Mesendoderm (in vitro differentiated cells): ENCODE results near the gene LRP1.
A peak's percentile ranks its signal among the peaks of the same experiment; 100 is the strongest.

Experiments
- DNase-seq: peaks from one replicate; pipeline ENCODE4 v3.0.0; 2013
- H2AK5ac ChIP-seq: 2 replicates; pipeline ENCODE4 v1.6.1; 2013; ENCODE audit warnings: low read length, inconsistent platforms
- H2BK120ac ChIP-seq: 2 replicates; pipeline ENCODE4 v1.6.1; 2013; ENCODE audit warnings: low read depth, mild to moderate bottlenecking, low read length, moderate library complexity, mixed read lengths
- H2BK15ac ChIP-seq: replicated peaks from 2 replicates; pipeline ENCODE4 v1.6.1; 2013; ENCODE audit warnings: low read depth, mild to moderate bottlenecking, moderate library complexity
- H2BK5ac ChIP-seq: 2 replicates; pipeline ENCODE4 v1.6.1; 2013; ENCODE audit warnings: low read length, inconsistent platforms
- H3K18ac ChIP-seq: 2 replicates; pipeline ENCODE4 v1.6.1; 2013; ENCODE audit warnings: mild to moderate bottlenecking, low read length, mixed read lengths
- H3K23ac ChIP-seq: one replicate; pipeline ENCODE4 v1.6.1; 2013; ENCODE audit warnings: low read length
- H3K27ac ChIP-seq: 2 replicates; pipeline ENCODE4 v1.5.1; 2013; ENCODE audit warnings: low read depth, mild to moderate bottlenecking, inconsistent platforms, low read length, moderate library complexity
- H3K27me3 ChIP-seq: 2 replicates; pipeline ENCODE4 v1.6.1; 2013; ENCODE audit warnings: low read length, control low read depth, mild to moderate bottlenecking, inconsistent platforms; ENCODE audit not compliant: insufficient read depth, poor library complexity
- H3K36me3 ChIP-seq: 2 replicates; pipeline ENCODE4 v1.6.1; 2013; ENCODE audit warnings: low read length, inconsistent platforms; ENCODE audit not compliant: control insufficient read depth, insufficient read depth
- H3K4ac ChIP-seq: one replicate; pipeline ENCODE4 v1.6.1; 2013; ENCODE audit warnings: low read depth, mild to moderate bottlenecking, low read length, moderate library complexity
- H3K4me1 ChIP-seq: 2 replicates; pipeline ENCODE4 v1.6.1; 2013; ENCODE audit warnings: low read depth, low read length, inconsistent platforms; ENCODE audit not compliant: control insufficient read depth
- H3K4me2 ChIP-seq: 2 replicates; pipeline ENCODE4 v1.6.1; 2013; ENCODE audit warnings: low read length
- H3K4me3 ChIP-seq: 2 replicates; pipeline ENCODE4 v1.5.1; 2013; ENCODE audit warnings: mild to moderate bottlenecking, low read length
- H3K56ac ChIP-seq: one replicate; pipeline ENCODE4 v1.6.1; 2013; ENCODE audit warnings: low read length
- H3K79me1 ChIP-seq: 2 replicates; pipeline ENCODE4 v1.6.1; 2013; ENCODE audit warnings: low read length, inconsistent platforms
- H3K79me2 ChIP-seq: 2 replicates; pipeline ENCODE4 v1.6.1; 2013; ENCODE audit warnings: mild to moderate bottlenecking, low read length; ENCODE audit not compliant: control insufficient read depth, insufficient read depth
- H3K9ac ChIP-seq: 2 replicates; pipeline ENCODE4 v1.6.1; 2013; ENCODE audit warnings: low read length, inconsistent platforms
- H4K5ac ChIP-seq: one replicate; pipeline ENCODE4 v1.6.1; 2013; ENCODE audit warnings: low read length
- H4K8ac ChIP-seq: one replicate; pipeline ENCODE4 v1.6.1; 2013; ENCODE audit warnings: low read depth, mild to moderate bottlenecking, control low read depth, low read length, moderate library complexity
- WGBS: extraction: QIAGEN DNeasy Blood & Tissue Kit; methylation state at CpG from one replicate; pipeline ENCODE4 v1.1.7; 2013; ENCODE audit warnings: low lambda C conversion rate, missing lambda C conversion rate; ENCODE audit not compliant: insufficient coverage; ENCODE audit errors: extremely low coverage; 5-methylcytosine and 5-hydroxymethylcytosine counted together

LRP1 gene

DNA sequence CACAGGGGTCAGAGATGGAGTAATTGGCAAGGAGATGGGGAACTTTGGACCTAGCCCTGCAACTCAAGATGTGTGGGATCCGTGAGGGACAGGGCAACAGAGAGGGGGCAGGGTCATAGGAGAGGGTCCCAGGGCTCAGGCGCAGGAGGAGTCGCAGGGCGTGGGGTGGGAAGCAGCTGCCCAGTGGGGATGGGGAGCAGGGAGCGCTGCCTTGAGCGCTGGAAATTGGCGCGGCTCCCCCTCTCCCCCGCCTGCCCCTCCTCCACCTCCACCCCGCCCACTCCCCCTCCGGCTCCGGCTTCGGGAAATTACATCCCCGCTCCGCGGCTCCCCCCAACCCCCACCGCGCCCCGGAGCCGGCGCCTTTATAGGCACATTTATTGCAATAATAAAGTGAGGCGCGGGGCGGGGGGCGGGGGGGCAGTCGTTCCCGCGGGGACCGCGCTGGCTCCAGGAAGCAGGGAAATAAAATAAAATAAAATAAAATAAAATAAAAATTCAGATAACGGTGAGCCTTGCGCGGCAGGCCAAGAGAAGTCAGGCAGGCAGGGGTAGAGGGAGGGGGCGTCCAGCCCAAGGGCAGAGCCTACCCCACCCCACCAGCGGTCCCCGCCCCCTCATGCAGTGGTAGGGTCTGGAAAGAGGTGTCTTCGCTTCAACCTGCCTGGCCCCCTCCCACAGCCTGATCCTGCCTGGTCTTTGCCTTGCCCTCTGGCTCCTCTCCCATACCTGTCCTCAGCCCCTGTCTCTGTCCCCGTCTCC is 91.9 kb downstream of the LRP1 start:
- H2BK5ac ChIP-seq: no peak overlapping the region
- no peak overlapping the region for H4K8ac ChIP-seq
- no peaks in the 10 kb centered on the region for H3K4me1 ChIP-seq
- no peaks in the 10 kb centered on the region for H3K79me2 ChIP-seq
- H3K9ac ChIP-seq: no peak overlapping the region
- no peak overlapping the region for H3K4me2 ChIP-seq
- WGBS: no CpG with 5 or more reads among the region's 38 CpGs
- H4K5ac ChIP-seq: no peak overlapping the region
- DNase-seq: no peak
- no peaks in the 10 kb centered on the region for H3K79me1 ChIP-seq
- H3K4ac ChIP-seq: no peak overlapping the region
- H2AK5ac ChIP-seq: no peak overlapping the region
- no peak overlapping the region for H3K27ac ChIP-seq
- no peak overlapping the region for H2BK15ac ChIP-seq
- peaks cover 81% of the 10 kb centered on the region for H3K27me3 ChIP-seq
- peak overlapping the region; percentile 6 for H3K56ac ChIP-seq
- no peak overlapping the region for H2BK120ac ChIP-seq
- H3K4me3 ChIP-seq: no peak overlapping the region
- no peaks in the 10 kb centered on the region for H3K36me3 ChIP-seq
- H3K23ac ChIP-seq: no peak overlapping the region
- no peak overlapping the region for H3K18ac ChIP-seq

DNA sequence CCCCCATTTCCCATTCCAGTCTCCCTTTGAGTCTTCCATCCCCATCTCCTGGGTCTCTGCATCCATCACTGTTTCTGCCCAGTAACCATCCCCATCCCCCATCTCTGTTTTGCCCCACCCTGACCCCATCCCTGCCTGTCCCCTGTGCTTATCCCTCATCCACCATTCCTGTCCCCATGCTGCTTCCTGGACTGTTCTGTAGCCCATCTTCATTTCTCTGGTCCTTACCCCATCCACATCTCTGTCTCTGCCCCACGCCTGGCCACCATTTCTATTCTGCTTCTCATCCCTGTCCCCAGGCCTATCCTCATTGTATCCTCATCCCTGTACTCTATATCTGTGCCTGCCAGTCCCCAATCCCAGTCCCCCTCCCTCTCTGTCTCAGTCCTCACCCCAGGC is 92.5 kb downstream of the LRP1 start:
- no peak overlapping the region for H3K56ac ChIP-seq
- no peak overlapping the region for H3K4me3 ChIP-seq

DNA sequence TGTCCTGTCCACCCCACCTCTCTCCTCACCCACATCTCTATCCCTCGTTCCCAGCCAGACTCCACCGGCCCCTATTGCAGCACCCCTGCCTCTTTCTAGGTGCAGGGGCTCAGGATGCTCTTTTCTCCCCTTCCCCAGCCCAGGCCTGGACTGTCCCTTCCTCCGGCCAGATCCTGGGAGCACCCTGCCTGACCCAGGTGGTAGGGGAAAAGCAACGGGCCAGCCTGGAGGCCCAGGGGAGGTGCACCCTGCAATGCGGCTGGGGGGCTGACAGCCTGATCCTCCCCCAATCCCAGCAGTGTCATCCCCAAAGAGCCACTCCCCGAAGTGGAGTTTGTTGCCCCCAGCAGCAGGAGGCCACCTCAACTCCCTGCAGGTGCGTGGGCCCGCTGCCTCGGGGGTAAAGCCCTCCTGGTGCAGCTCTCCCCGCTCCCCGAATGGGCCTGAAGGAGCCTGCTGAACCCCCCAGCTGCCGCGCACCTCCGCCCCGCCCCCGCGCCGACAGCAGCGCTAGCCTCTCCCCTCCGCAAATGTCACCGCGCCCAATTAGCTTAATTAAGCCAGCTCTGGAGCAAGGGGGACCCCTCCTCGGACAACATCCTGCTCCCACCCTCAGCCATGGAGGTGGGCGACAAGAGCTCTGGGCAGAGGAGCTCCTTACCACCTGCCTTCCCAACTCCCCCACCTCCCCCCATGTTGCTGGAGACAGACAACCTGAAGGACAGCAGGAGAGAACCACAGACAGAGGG is 93.1 kb downstream of the LRP1 start:
- Histone ChIP-seq H3K79me1 (no peaks in the 10 kb centered on the region), H3K4me2 (no peak overlapping the region), H3K27ac (no peak overlapping the region), H2BK5ac (no peak overlapping the region), H4K5ac (no peak overlapping the region), H3K56ac (no peak overlapping the region), H3K18ac (no peak overlapping the region), H3K4ac (no peak overlapping the region), H4K8ac (no peak overlapping the region), H2AK5ac (no peak overlapping the region), H3K36me3 (no peaks in the 10 kb centered on the region), H3K27me3 (peaks cover 85% of the 10 kb centered on the region), H2BK120ac (no peak overlapping the region), H3K79me2 (no peaks in the 10 kb centered on the region), H3K4me1 (no peaks in the 10 kb centered on the region), H2BK15ac (no peak overlapping the region), H3K9ac (no peak overlapping the region), H3K23ac (no peak overlapping the region), H3K4me3 (no peak overlapping the region)
- DNase-seq: no peak
- WGBS: no CpG with 5 or more reads among the region's 24 CpGs

More for the DNA sequence above, 92.5 kb downstream of the LRP1 start:
- H3K23ac ChIP-seq: no peak overlapping the region
- WGBS: no CpG with 5 or more reads among the region's 1 CpG
- no peak for DNase-seq
- no peak overlapping the region for H3K4ac ChIP-seq
- H2BK120ac ChIP-seq: no peak overlapping the region
- H2BK5ac ChIP-seq: no peak overlapping the region
- peaks cover 82% of the 10 kb centered on the region for H3K27me3 ChIP-seq
- no peak overlapping the region for H4K5ac ChIP-seq
- no peak overlapping the region for H4K8ac ChIP-seq
- H3K18ac ChIP-seq: no peak overlapping the region
- H3K4me1 ChIP-seq: no peaks in the 10 kb centered on the region
- H3K79me2 ChIP-seq: no peaks in the 10 kb centered on the region
- H3K9ac ChIP-seq: no peak overlapping the region
- H2BK15ac ChIP-seq: no peak overlapping the region
- no peak overlapping the region for H3K4me2 ChIP-seq
- H3K27ac ChIP-seq: no peak overlapping the region
- H2AK5ac ChIP-seq: no peak overlapping the region
- H3K79me1 ChIP-seq: no peaks in the 10 kb centered on the region
- H3K36me3 ChIP-seq: no peaks in the 10 kb centered on the region

DNA sequence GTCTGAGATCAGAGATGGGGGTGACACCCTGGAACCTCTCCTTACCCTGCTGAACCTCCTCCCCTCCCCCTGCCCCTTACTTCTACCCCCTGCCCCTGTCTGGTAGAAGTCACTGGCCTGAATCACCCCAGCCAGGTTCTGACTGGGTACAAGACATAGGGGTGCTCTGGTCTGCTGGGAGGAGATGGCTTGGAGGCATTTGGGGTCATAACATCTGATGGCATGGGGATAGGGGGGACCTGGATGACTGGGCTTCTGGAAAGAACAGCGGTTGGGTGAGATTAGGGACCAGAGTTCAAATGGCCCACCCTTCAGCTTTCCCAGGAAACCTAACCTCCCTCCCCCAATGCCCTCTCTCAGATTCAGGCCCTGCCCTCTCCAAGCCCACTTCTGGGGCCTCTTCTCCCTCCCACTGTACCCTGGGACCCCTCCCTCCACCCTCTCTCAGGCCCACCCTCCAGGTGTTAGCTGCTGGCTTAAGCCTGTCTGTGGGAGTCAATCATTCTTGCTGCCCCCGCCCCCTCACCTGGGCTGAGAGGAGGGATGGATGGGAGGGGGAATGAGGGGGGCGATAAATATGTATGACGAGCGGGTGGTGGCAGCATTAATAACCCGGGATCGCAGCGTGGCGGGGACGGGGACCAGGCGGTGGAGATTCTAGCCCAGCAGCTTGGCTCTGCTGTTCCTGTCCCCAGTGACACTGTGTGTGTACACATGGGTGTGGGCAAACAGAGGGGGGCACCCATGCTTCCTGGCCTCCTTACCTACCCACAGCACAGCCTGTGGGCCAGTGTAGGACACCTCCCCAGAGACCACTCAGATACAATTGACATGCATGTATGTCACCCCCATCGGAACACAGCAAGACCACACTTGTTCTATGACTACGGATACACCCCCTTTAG is 94.3 kb downstream of the LRP1 start:
- peaks cover 82% of the 10 kb centered on the region for H3K27me3 ChIP-seq
- no CpG with 5 or more reads among the region's 13 CpGs for WGBS

DNA sequence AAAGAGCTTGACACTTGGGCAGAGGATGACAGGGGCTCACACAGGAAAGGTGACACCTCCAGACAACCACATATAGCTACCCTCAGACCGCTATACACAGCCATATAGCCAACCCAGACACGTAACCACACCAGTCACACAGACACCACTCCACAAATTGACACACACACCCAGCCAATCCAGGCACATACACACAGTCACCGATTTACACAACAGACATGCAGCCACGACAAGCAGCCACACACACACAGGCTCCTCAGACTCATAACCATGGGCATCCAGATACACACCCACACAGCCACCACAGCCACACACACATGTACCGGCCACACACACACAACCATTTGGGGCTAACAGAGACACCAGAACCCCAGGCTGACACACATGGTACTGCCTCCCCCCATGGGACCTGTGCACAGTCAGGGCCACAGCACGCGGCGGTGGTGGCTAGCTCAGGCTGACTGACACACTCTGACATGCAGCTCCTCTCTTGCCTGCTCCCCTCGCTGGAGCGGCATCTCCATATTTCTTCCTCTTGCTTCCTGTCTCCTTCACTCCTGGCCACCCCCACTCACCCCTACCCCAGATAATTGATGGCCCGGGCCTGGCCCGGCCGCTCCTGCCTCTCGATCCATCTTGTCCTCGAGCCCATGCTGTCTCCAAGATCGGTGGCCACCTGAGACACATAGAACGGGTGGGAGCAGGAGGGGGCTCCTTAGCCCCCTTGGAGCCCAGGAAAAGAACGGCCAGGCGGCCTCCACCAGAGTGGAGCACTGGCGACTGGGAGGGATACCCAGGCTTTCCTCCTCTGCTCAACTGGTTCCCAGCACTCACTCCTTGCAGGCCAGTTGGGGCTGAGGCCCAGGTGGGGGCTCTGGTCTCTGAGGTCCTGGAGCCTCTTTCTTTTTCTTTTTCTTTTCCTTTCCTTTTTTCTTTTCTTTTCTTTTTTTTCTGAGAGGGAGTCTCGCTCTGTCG is 95.2 kb downstream of the LRP1 start:
- H3K4me2 ChIP-seq: no peak overlapping the region
- H3K36me3 ChIP-seq: no peaks in the 10 kb centered on the region
- H3K79me1 ChIP-seq: no peaks in the 10 kb centered on the region
- H4K8ac ChIP-seq: no peak overlapping the region
- H3K4ac ChIP-seq: no peak overlapping the region
- no peak overlapping the region for H2BK15ac ChIP-seq
- no peak overlapping the region for H3K18ac ChIP-seq
- no peak overlapping the region for H3K9ac ChIP-seq
- no peaks in the 10 kb centered on the region for H3K4me1 ChIP-seq
- H3K4me3 ChIP-seq: no peak overlapping the region
- no peak overlapping the region for H2BK120ac ChIP-seq
- no peak overlapping the region for H3K27ac ChIP-seq
- H3K56ac ChIP-seq: no peak overlapping the region
- no peaks in the 10 kb centered on the region for H3K79me2 ChIP-seq
- H2BK5ac ChIP-seq: no peak overlapping the region
- no peak overlapping the region for H2AK5ac ChIP-seq
- peaks cover 74% of the 10 kb centered on the region for H3K27me3 ChIP-seq
- DNase-seq: no peak
- no CpG with 5 or more reads among the region's 22 CpGs for WGBS
- H4K5ac ChIP-seq: no peak overlapping the region
- peak overlapping the region; percentile 29 for H3K23ac ChIP-seq

More for the DNA sequence above, 94.3 kb downstream of the LRP1 start:
- H3K56ac ChIP-seq: no peak overlapping the region
- no peaks in the 10 kb centered on the region for H3K79me1 ChIP-seq
- no peak overlapping the region for H3K4ac ChIP-seq
- no peak overlapping the region for H4K8ac ChIP-seq
- DNase-seq: no peak
- no peak overlapping the region for H2BK120ac ChIP-seq
- no peaks in the 10 kb centered on the region for H3K36me3 ChIP-seq
- no peaks in the 10 kb centered on the region for H3K79me2 ChIP-seq
- H3K23ac ChIP-seq: no peak overlapping the region
- H2AK5ac ChIP-seq: no peak overlapping the region
- H3K4me2 ChIP-seq: no peak overlapping the region
- no peak overlapping the region for H2BK5ac ChIP-seq
- no peak overlapping the region for H3K4me3 ChIP-seq
- H3K4me1 ChIP-seq: no peaks in the 10 kb centered on the region
- no peak overlapping the region for H3K27ac ChIP-seq
- H2BK15ac ChIP-seq: no peak overlapping the region
- H3K9ac ChIP-seq: no peak overlapping the region
- H3K18ac ChIP-seq: no peak overlapping the region
- no peak overlapping the region for H4K5ac ChIP-seq
